T-cell (primary cell): Measurements from ENCODE around the gene HAND1. TPM values are rescaled to one million over a fixed set of nuclear protein-coding genes. Genes with fewer than 3 reads are reported as not detected.

Experiments used
- ATAC-seq, 4 experiments: fragments of 200-7000 bp in 3 of 4; fragments of 150-1000 bp in 1 of 4; cut with Tn5 transposase; replicated peaks in 1 of 4; 1 replicate in 3 of 4; 2 replicates in 1 of 4; pipeline ENCODE4 v1.10.0; 2021; ENCODE audit warnings: moderate library complexity in 3 of 4, mild to moderate bottlenecking in 2 of 4, moderate number of reproducible peaks in 1 of 4
- CTCF ChIA-PET, 2 donors: fragments of 300-600 bp; sonication (Branson Sonifier 250); formaldehyde crosslinking; loops; one replicate each; lab custom pipeline; 2022; ENCODE audit warnings: antibody characterized with exemption in 2 of 2; lab: Charles Lee
- POLR2A ChIA-PET, 2 donors: fragments of 300-600 bp; sonication (Branson Sonifier 250); formaldehyde crosslinking; loops; one replicate each; lab custom pipeline; 2022; ENCODE audit warnings: antibody characterized with exemption in 2 of 2; lab: Charles Lee
- DNase-seq, 35 experiments: peaks; one replicate each; pipeline versions ENCODE4 v3.0.0 to v3.0.0-alpha.2; 2013 to 2023
- H3K27ac ChIP-seq: one replicate; pipeline ENCODE4 v1.5.1; 2013; ENCODE audit warnings: low read length
- H3K27me3 ChIP-seq, 2 experiments: replicated peaks in 1 of 2; 1 replicate in 1 of 2; 2 replicates in 1 of 2; pipeline versions ENCODE4 v1.6.1 to v1.7.0; 2013; ENCODE audit warnings: low read length in 1 of 2, mixed read lengths in 1 of 2; ENCODE audit not compliant: control insufficient read depth in 2 of 2, insufficient read depth in 2 of 2; ENCODE audit errors: extremely low read depth in 1 of 2
- H3K36me3 ChIP-seq, 2 donors: 1 replicate in 1 of 2; 2 replicates in 1 of 2; pipeline versions ENCODE4 v1.6.1 to v1.7.0; 2013; ENCODE audit warnings: low read length in 1 of 2; ENCODE audit not compliant: control insufficient read depth in 2 of 2, insufficient read depth in 1 of 2; ENCODE audit errors: extremely low read depth in 1 of 2
- H3K4me1 ChIP-seq, 2 experiments: 1 replicate in 1 of 2; 2 replicates in 1 of 2; pipeline versions ENCODE4 v1.6.1 to v1.7.0; 2013; ENCODE audit warnings: low read length in 2 of 2, mixed read lengths in 1 of 2; ENCODE audit not compliant: insufficient read depth in 2 of 2, control insufficient read depth in 1 of 2; ENCODE audit errors: extremely low read depth in 1 of 2
- H3K4me3 ChIP-seq, 2 donors: 1 replicate in 1 of 2; 2 replicates in 1 of 2; pipeline versions ENCODE4 v1.5.1 to v1.7.0; 2013; ENCODE audit warnings: mild to moderate bottlenecking in 2 of 2, low read length in 1 of 2, moderate library complexity in 1 of 2; ENCODE audit not compliant: control insufficient read depth in 1 of 2; ENCODE audit errors: extremely low read depth in 1 of 2
- H3K9me3 ChIP-seq: 2 replicates; pipeline ENCODE4 v1.7.0; 2013
- H3K27ac Mint-ChIP-seq, 2 donors: one replicate each; pipeline ENCODE4 v1.8.0; 2020 to 2021; ENCODE audit warnings: mild to moderate bottlenecking in 2 of 2, mixed read lengths in 2 of 2
- H3K27me3 Mint-ChIP-seq, 2 donors: one replicate each; pipeline ENCODE4 v1.8.0; 2021 to 2022; ENCODE audit warnings: mixed read lengths in 2 of 2
- H3K36me3 Mint-ChIP-seq: one replicate; pipeline ENCODE4 v1.8.0; 2021; ENCODE audit warnings: mixed read lengths
- H3K4me1 Mint-ChIP-seq, 3 donors: one replicate each; pipeline ENCODE4 v1.8.0; 2020 to 2022; ENCODE audit warnings: mixed read lengths in 3 of 3, mild to moderate bottlenecking in 1 of 3
- H3K4me3 Mint-ChIP-seq, 3 donors: one replicate each; pipeline ENCODE4 v1.8.0; 2020 to 2022; ENCODE audit warnings: mild to moderate bottlenecking in 3 of 3, mixed read lengths in 3 of 3, moderate library complexity in 3 of 3
- H3K9me3 Mint-ChIP-seq, 3 donors: one replicate each; pipeline ENCODE4 v1.8.0; 2020 to 2022; ENCODE audit warnings: mixed read lengths in 3 of 3
- WGBS: methylation state at CpG from one replicate; pipeline ENCODE4 v1.1.5; 2013; ENCODE audit warnings: missing lambda C conversion rate; ENCODE audit not compliant: insufficient coverage; 5-methylcytosine and 5-hydroxymethylcytosine counted together
- total RNA-seq, 35 experiments: library from RNA in 6 of 35; stranded (reverse) in 6 of 35; fragments of 120-200 nt in 1 of 35; gene quantifications; one replicate each; pipeline versions ENCODE4 v1.2.1 to v1.2.4 and lab custom pipeline; 2013 to 2026

The HAND1 gene
- not detected for total RNA-seq
- not detected for total RNA-seq (2013)
- total RNA-seq (lab: John Stamatoyannopoulos, UW) = 0 reads per million in 29 experiments

- Histone ChIP-seq H3K9me3 (no peaks in the 10 kb centered on the region), H3K27me3 (peaks cover 39 to 95% of the 10 kb centered on the region in 2 experiments), H3K36me3 (no peaks in the 10 kb centered on the region), H3K4me3 (no peak within 1 kb of the TSS), H3K27ac (no peak within 1 kb of the TSS), H3K4me1 (peaks cover 23 to 69% of the 10 kb centered on the region in 2 experiments)
- H3K27me3 Mint-ChIP-seq = peaks cover 85 to 92% of the 10 kb centered on the region in 2 donors
- peak within 1 kb of the TSS; percentile 21 to 76 (median 48) for H3K4me3 Mint-ChIP-seq
- H3K4me1 Mint-ChIP-seq = peaks cover 65 to 69% (median 67%) of the 10 kb centered on the region in 3 donors
- H3K27ac Mint-ChIP-seq = no peak within 1 kb of the TSS
- POLR2A ChIA-PET = interaction anchor here in 1 of 2 donors (0.7 kb wide), 1 partner anchor 488 kb away, joined by 5 read pairs; no protein-coding TSS in a partner anchor
- no peaks in the 10 kb centered on the region for H3K36me3 Mint-ChIP-seq
- CTCF ChIA-PET = interaction anchor here in 1 of 2 donors (0.6 kb wide), 1 partner anchor 408 kb away, joined by 3 read pairs; no protein-coding TSS in a partner anchor
- no peaks in the 10 kb centered on the region for H3K9me3 Mint-ChIP-seq
- DNase-seq (no peak), ATAC-seq (no peak)
- 0% methylated on average over 1 of the region's 20 CpGs for WGBS
These were observed at the start of gene HAND1 for GRCh38 chr5:154478224-154478565. HAND1 (minus strand) TSS chr5:154478227; CDS start chr5:154478008, 219 bp downstream.

- WGBS = no CpG with 5 or more reads among the region's 12 CpGs
- Mint-ChIP-seq H3K4me3 (no peak overlapping the region), H3K27me3 (peaks cover 23 to 32% of the 10 kb centered on the region in 2 donors), H3K4me1 (no peaks in the 10 kb centered on the region), H3K9me3 (no peaks in the 10 kb centered on the region), H3K27ac (no peak overlapping the region), H3K36me3 (no peaks in the 10 kb centered on the region)
- H3K4me3 ChIP-seq = no peak overlapping the region
- H3K9me3 ChIP-seq = no peaks in the 10 kb centered on the region
- ATAC-seq (no peak), DNase-seq (no peak)
- H3K27me3 ChIP-seq = peaks cover 0 to 20% of the 10 kb centered on the region in 2 experiments
- H3K36me3 ChIP-seq = no peaks in the 10 kb centered on the region
- CTCF ChIA-PET = interaction anchor here in 1 of 2 donors (0.7 to 1.0 kb wide), 3 partner anchors 11 to 27 kb away, joined by 3 to 6 read pairs (median 3); no protein-coding TSS in a partner anchor
- no peaks in the 10 kb centered on the region for H3K4me1 ChIP-seq
- POLR2A ChIA-PET = no interaction called here
- H3K27ac ChIP-seq = no peak overlapping the region
These were observed 48.5 kb upstream of the HAND1 start for GRCh38 chr5:154526231-154527226.

- Histone ChIP-seq H3K4me3 (no peak overlapping the region), H3K4me1 (peaks cover 0 to 6% of the 10 kb centered on the region in 2 experiments), H3K27ac (no peak overlapping the region), H3K9me3 (no peaks in the 10 kb centered on the region), H3K27me3 (peaks cover 3 to 31% of the 10 kb centered on the region in 2 experiments), H3K36me3 (no peaks in the 10 kb centered on the region)
- POLR2A ChIA-PET = no interaction called here
- H3K36me3 Mint-ChIP-seq = no peaks in the 10 kb centered on the region
- DNase-seq = no peak
- H3K9me3 Mint-ChIP-seq = no peaks in the 10 kb centered on the region
- CTCF ChIA-PET = no interaction called here
- no peak for ATAC-seq
- H3K27ac Mint-ChIP-seq = no peak overlapping the region
- peaks cover 0 to 3% (median 0%) of the 10 kb centered on the region in 3 donors for H3K4me1 Mint-ChIP-seq
- WGBS = no CpG with 5 or more reads among the region's 2 CpGs
- H3K4me3 Mint-ChIP-seq = no peak overlapping the region
- H3K27me3 Mint-ChIP-seq = peaks cover 30 to 39% of the 10 kb centered on the region in 2 donors
These were observed 46.8 kb upstream of the HAND1 start for GRCh38 chr5:154524859-154525258.

GRCh38 chr5:154524181-154524580, 46.2 kb upstream of the HAND1 start:
- WGBS = 50% methylated on average over 2 of the region's 4 CpGs
- no peak overlapping the region for H3K27ac ChIP-seq
- H3K27me3 ChIP-seq = peaks cover 3 to 29% of the 10 kb centered on the region in 2 experiments
- H3K4me3 ChIP-seq = no peak overlapping the region
- peaks cover 0 to 6% of the 10 kb centered on the region in 2 experiments for H3K4me1 ChIP-seq
- H3K36me3 ChIP-seq = no peaks in the 10 kb centered on the region
- DNase-seq (no peak), ATAC-seq (no peak)
- H3K9me3 ChIP-seq = no peaks in the 10 kb centered on the region
- Mint-ChIP-seq H3K36me3 (no peaks in the 10 kb centered on the region), H3K4me1 (peaks cover 0 to 3% (median 0%) of the 10 kb centered on the region in 3 donors), H3K27me3 (peaks cover 34 to 46% of the 10 kb centered on the region in 2 donors), H3K27ac (no peak overlapping the region), H3K9me3 (no peaks in the 10 kb centered on the region), H3K4me3 (no peak overlapping the region)
- CTCF ChIA-PET = interaction anchor here (0.5 to 0.7 kb wide), 2 partner anchors 62 to 1912 kb away, joined by 3 to 4 read pairs; no protein-coding TSS in a partner anchor
- POLR2A ChIA-PET = interaction anchor here in 1 of 2 donors (0.6 kb wide), 1 partner anchor 213 kb away, joined by 7 read pairs; no protein-coding TSS in a partner anchor

GRCh38 chr5:154523709-154524108, 45.7 kb upstream of the HAND1 start:
- POLR2A ChIA-PET = interaction anchor here in 1 of 2 donors (0.6 kb wide), 1 partner anchor 214 kb away, joined by 7 read pairs; no protein-coding TSS in a partner anchor

GRCh38 chr5:154523104-154523503, 45.1 kb upstream of the HAND1 start:
- peaks cover 31 to 46% of the 10 kb centered on the region in 2 donors for H3K27me3 Mint-ChIP-seq
- WGBS = 84% methylated on average over 4 of the region's 4 CpGs
- CTCF ChIA-PET = interaction anchor here in 1 of 2 donors (0.6 kb wide), 1 partner anchor 430 kb away, joined by 4 read pairs; no protein-coding TSS in a partner anchor

More at GRCh38 chr5:154523709-154524108, 45.7 kb upstream of the HAND1 start:
- WGBS = 73% methylated on average over 3 of the region's 3 CpGs
- H3K27ac ChIP-seq = no peak overlapping the region
- Mint-ChIP-seq H3K36me3 (no peaks in the 10 kb centered on the region), H3K9me3 (no peaks in the 10 kb centered on the region), H3K4me1 (peaks cover 0 to 3% (median 0%) of the 10 kb centered on the region in 3 donors), H3K4me3 (no peak overlapping the region), H3K27me3 (peaks cover 32 to 47% of the 10 kb centered on the region in 2 donors), H3K27ac (no peak overlapping the region)
- CTCF ChIA-PET = interaction anchor here in 1 of 2 donors (0.6 to 0.7 kb wide), 2 partner anchors 430 to 1912 kb away, joined by 4 read pairs; no protein-coding TSS in a partner anchor
- no peaks in the 10 kb centered on the region for H3K9me3 ChIP-seq
- ATAC-seq = no peak
- peaks cover 0 to 6% of the 10 kb centered on the region in 2 experiments for H3K4me1 ChIP-seq
- H3K4me3 ChIP-seq = no peak overlapping the region
- DNase-seq = no peak
- peaks cover 3 to 33% of the 10 kb centered on the region in 2 experiments for H3K27me3 ChIP-seq
- no peaks in the 10 kb centered on the region for H3K36me3 ChIP-seq

More at GRCh38 chr5:154523104-154523503, 45.1 kb upstream of the HAND1 start:
- no peaks in the 10 kb centered on the region for H3K36me3 Mint-ChIP-seq
- no peaks in the 10 kb centered on the region for H3K36me3 ChIP-seq
- H3K27me3 ChIP-seq = peaks cover 3 to 39% of the 10 kb centered on the region in 2 experiments
- DNase-seq (no peak), ATAC-seq (no peak)
- no peak overlapping the region for H3K27ac ChIP-seq
- H3K4me1 Mint-ChIP-seq = peaks cover 0 to 3% (median 0%) of the 10 kb centered on the region in 3 donors
- no peak overlapping the region for H3K4me3 Mint-ChIP-seq
- POLR2A ChIA-PET = no interaction called here
- no peak overlapping the region for H3K4me3 ChIP-seq
- peaks cover 0 to 6% of the 10 kb centered on the region in 2 experiments for H3K4me1 ChIP-seq
- no peaks in the 10 kb centered on the region for H3K9me3 ChIP-seq
- no peaks in the 10 kb centered on the region for H3K9me3 Mint-ChIP-seq
- H3K27ac Mint-ChIP-seq = no peak overlapping the region
